Fibroblast of the aortic adventitia (primary cell): ENCODE measurements around the gene WLS. TPM values are rescaled to one million over a fixed set of nuclear protein-coding genes. Genes with fewer than 3 reads are reported as not detected.

Experiments used
- DNase-seq: peaks from one replicate; pipeline ENCODE4 v3.0.0-alpha.2; 2010; ENCODE audit warnings: low read depth
- H3K4me3 ChIP-seq: 2 replicates; pipeline ENCODE4 v1.5.1; 2011; ENCODE audit warnings: low read depth, mild to moderate bottlenecking, control low read depth, low read length, moderate library complexity
- total RNA-seq: library from RNA; depleted of rRNA; stranded (reverse); fragments of >200 nt; gene quantifications from 2 replicates; pipeline ENCODE4 v1.2.3, GENCODE V29; 2012; ENCODE audit warnings: low replicate concordance
- TF ChIP-seq, protein P1 (sequence below): IDR thresholded peaks from 2 replicates; pipeline ENCODE4 v1.5.1; 2011; ENCODE audit warnings: mild to moderate bottlenecking, low read length, control low read depth, inconsistent platforms; ENCODE audit not compliant: insufficient read depth

The WLS gene
- total RNA-seq, 1 donor: 235 TPM

DNA sequence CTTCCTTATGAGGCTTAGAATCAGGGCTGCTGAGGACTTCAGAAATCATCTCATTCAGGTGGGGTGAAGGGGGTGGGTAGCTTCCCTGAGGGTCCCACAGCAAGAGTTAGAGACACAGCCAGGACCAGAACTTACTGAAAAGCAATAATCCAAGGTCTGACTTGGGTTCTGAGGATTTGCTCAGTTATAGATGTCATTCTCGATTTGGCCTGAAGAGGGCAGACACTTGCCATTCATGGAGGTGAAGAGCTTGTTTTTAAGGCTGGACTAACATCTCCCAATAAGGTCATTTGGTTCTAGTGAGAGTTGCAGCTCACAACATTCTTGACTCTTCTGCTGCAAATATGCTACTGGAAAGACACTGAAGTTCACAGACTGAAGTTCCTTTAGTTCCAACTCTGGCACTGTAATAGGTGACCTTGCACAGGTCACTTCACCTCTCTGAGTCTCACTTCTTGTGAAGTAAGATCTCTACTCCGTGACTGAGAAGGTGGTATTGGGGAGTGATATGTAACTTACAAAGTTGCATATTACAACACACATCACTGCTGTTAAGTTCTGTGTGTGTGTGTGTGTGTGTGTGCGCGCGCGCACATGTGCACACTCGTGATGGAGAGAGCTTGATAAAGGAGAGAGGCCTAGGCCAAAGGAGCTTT lies 112.1 kb downstream of the WLS start:
- TF ChIP-seq, protein P1, sequence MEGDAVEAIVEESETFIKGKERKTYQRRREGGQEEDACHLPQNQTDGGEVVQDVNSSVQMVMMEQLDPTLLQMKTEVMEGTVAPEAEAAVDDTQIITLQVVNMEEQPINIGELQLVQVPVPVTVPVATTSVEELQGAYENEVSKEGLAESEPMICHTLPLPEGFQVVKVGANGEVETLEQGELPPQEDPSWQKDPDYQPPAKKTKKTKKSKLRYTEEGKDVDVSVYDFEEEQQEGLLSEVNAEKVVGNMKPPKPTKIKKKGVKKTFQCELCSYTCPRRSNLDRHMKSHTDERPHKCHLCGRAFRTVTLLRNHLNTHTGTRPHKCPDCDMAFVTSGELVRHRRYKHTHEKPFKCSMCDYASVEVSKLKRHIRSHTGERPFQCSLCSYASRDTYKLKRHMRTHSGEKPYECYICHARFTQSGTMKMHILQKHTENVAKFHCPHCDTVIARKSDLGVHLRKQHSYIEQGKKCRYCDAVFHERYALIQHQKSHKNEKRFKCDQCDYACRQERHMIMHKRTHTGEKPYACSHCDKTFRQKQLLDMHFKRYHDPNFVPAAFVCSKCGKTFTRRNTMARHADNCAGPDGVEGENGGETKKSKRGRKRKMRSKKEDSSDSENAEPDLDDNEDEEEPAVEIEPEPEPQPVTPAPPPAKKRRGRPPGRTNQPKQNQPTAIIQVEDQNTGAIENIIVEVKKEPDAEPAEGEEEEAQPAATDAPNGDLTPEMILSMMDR: peak; percentile 79
- DNase-seq: peak; percentile 90
- no peak overlapping the region for H3K4me3 ChIP-seq

DNA sequence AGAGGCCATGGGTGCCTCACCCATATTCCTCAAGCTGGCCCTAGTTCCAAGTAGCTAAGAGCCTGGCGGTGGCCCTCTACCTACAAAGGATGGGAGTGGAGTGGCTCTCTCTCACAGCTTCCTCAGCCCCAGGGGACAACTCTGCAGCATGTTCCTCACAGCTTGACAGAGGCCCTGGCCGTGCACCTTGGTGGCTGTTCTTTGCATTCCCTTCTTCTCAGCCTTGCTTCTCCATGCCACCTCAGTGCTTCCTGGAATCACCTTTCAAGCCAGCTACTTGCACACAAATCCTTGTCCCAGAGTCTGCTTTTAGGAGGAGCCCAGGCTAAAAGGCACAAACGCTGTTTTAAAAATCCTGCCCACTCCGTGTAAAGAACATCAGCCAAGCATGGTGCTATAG lies 112.9 kb downstream of the WLS start:
- no peak for DNase-seq
- TF ChIP-seq, protein P1: no peak
- H3K4me3 ChIP-seq: no peak overlapping the region

DNA sequence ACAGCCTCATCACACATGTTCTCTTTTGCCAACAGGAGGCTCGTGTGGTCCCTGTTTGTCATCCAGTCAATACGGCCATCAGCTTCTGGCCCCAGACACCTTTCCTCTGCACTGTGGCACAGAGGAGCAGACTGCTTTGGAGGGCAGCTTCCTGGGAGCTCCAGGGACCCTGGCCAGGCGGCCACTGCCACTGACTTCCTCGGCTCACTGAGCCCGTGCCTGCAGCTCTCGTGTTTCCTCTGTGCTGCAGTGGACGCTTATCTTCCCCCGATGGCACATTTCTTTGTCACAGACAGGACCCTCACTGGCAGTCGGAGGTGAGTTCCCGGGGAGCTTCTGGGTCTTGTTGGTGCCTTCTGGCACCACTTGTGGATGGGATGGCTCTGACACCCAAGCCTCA lies 114.9 kb downstream of the WLS start:
- no peak overlapping the region for H3K4me3 ChIP-seq
- TF ChIP-seq, protein P1: no peak
- DNase-seq: no peak

DNA sequence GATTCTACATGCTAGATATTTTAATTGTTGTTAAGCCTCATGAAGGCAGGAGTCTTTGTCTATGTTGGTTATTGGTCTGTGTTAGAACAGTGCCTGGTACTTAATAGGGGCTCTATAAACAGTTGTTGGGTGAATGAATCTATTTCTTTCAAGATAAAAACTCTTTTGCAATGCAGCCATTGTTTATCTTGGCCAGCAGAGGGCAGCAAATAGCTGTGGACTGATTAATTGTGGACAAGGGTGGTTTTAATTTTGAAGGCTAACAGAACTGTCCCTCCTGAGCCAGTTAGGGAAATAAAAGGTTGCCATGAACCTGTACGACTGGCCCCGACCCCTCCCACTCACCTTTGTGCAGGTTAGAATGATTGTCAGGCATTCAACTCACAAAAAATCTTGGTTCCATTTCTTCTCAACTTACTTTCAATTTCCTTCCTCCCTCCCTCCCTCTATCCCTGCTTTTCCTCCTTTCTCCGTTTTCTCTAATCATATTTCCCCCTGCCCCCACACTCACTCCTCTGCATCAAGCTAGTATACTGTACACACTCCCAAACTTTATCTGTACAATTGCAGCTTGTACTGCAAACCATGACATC lies 115.6 kb downstream of the WLS start:
- DNase-seq: peak; percentile 73
- TF ChIP-seq, protein P1: peak; percentile 83
- peak overlapping the region; percentile 13 for H3K4me3 ChIP-seq

DNA sequence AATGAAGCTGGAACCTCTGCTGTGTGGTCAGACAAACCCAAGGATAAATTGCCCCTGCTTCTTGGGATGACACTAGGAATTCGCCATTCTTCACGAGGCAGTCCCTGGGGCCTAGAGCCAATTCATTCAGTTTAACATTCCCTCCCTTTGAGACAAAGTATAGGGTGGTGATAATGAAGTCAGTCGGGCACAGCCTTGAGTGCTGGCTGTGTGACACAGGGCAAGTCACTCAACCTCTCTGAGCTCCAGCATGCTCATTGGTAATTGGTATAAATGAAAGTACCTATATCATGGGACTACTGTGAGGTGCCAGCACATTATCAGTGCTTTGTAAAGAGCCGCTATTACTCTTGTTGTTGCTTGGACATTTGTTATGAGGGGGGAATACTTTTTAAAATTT lies 117.0 kb downstream of the WLS start:
- TF ChIP-seq, protein P1: no peak
- no peak for DNase-seq
- no peak overlapping the region for H3K4me3 ChIP-seq

DNA sequence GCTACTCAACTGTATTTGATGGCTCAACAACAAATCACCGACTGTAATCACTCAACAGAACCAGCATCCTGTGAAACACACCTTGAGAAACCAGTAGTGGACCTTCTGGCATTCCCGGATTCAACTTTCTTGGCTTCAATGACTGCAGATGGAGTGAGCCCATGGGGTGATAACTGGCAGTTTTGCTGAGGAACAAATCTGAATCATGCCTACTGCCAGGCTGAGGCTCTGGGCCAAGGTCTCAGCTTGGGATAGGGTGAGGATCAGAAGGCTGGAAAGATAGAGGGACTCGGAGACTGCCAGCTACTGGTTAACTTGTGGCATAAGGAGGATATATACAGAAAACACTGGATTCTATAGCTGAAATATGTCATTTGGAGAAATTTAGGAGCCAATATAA lies 118.4 kb downstream of the WLS start:
- no peak overlapping the region for H3K4me3 ChIP-seq
- TF ChIP-seq, protein P1: no peak
- DNase-seq: no peak

DNA sequence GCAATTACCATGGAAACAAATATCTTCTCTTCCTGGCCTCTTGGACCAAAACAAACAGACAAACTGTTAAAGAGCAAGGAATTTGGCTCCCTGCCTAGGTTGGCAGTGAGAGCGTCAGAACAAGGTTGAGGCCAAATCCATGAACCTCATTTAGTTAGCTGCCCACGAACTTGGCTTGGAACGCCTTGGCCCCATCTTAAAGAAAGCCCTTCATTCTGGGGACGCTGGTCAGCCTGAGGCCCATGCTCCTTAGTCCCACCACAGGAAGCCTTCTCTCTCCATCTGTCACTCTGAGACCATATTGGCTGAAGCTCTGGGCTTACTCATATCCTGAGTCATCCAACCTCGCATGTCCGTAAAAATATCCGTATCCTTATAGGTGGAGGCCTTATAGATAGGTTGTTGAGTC lies 119.5 kb downstream of the WLS start:
- TF ChIP-seq, protein P1: no peak
- H3K4me3 ChIP-seq: no peak overlapping the region
- DNase-seq: peak; percentile 94
